GM13976 (cell line): ENCODE measurements around the gene ARHGAP1.

Source experiments
- DNase-seq: peaks from one replicate; pipeline ENCODE4 v3.0.0; 2012; ENCODE audit warnings: low spot score
- CTCF ChIP-seq: IDR thresholded peaks from 2 replicates; pipeline ENCODE4 v1.5.1; 2012; ENCODE audit warnings: borderline replicate concordance, mild to moderate bottlenecking; ENCODE audit not compliant: insufficient read depth; ENCODE audit errors: extremely low read depth, missing control alignments, control extremely low read depth
- in situ Hi-C: fragments of 300-500 bp; cut with MboI; formaldehyde crosslinking; loops from one replicate; pipeline ENCODE4 v1.12.0; 2022; ENCODE audit warnings: low sequenced_read_pairs, mixed read lengths, inconsistent platforms; ENCODE audit not compliant: unreplicated experiment

Gene ARHGAP1

GRCh38 chr11:46640036-46640788 lies 60.2 kb downstream of the ARHGAP1 start:
- in situ Hi-C loops: no loop called here
- no peak for DNase-seq
- no peak for TF ChIP-seq CTCF

DNA sequence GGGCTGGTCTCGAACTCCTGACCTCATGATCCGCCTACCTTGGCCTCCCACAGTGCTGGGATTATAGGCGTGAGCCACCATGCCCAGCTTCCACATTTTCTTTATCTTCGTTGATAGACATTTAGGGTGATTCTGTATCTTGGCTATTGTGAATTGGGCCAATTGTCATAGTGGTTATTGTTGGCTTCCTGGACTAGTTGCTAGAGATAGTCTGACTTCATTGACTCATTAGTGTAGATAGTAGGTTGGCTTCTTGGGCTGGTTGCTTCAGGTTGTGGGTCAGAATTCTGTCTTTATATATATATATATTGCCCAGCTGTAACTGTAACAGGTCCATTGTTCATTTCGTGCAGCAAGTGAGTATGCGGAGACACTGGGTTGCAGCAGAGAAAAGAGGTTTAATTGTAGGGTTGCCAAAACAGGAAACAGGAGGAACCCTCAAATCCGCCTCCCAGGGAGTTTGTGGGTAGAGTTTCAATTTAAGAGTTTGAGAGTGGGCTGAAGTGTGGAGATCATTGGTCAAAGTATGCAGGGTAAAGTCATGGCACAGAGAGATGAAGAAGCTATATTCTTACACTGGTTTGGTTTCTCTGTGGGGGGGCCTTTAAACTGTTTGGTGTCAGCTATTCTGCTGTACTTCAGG lies 61.1 kb downstream of the ARHGAP1 start:
- in situ Hi-C loops: no loop called here
- TF ChIP-seq CTCF: no peak
- no peak for DNase-seq

- in situ Hi-C loops: no loop called here
- no peak for TF ChIP-seq CTCF
- no peak for DNase-seq
Observed at GRCh38 chr11:46637546-46637945, 62.9 kb downstream of the ARHGAP1 start.

GRCh38 chr11:46635557-46636139 lies 64.8 kb downstream of the ARHGAP1 start:
- TF ChIP-seq CTCF: no peak
- in situ Hi-C loops: no loop called here
- no peak for DNase-seq

- in situ Hi-C loops: no loop called here
- no peak for TF ChIP-seq CTCF
- no peak for DNase-seq
Observed at GRCh38 chr11:46633291-46634217, 66.9 kb downstream of the ARHGAP1 start.

GRCh38 chr11:46632502-46632901 lies 67.9 kb downstream of the ARHGAP1 start:
- no peak for DNase-seq
- in situ Hi-C loops: no loop called here
- no peak for TF ChIP-seq CTCF
